Suprapubic skin (tissue), 4 donors: ENCODE measurements around the gene CAPZA1. TPM values are rescaled to one million over a fixed set of nuclear protein-coding genes. Genes with fewer than 3 reads are reported as not detected.

Experiments
- DNase-seq, 2 donors: peaks; one replicate each; pipeline ENCODE4 v3.0.0-alpha.2; 2019; ENCODE audit warnings: low spot score in 2 of 2
- H3K27ac ChIP-seq: fragments of 200-600 bp; sonication (generic); one replicate; pipeline ENCODE4 v1.5.1; 2019
- H3K27me3 ChIP-seq: fragments of 200-600 bp; sonication (generic); one replicate; pipeline ENCODE4 v1.5.1; 2019
- H3K36me3 ChIP-seq: fragments of 200-600 bp; sonication (generic); one replicate; pipeline ENCODE4 v1.5.1; 2019
- H3K4me1 ChIP-seq: fragments of 200-600 bp; sonication (generic); one replicate; pipeline ENCODE4 v1.5.1; 2019
- H3K4me3 ChIP-seq: fragments of 200-600 bp; sonication (generic); one replicate; pipeline ENCODE4 v1.5.1; 2019; ENCODE audit warnings: mild to moderate bottlenecking
- H3K9me3 ChIP-seq: fragments of 200-600 bp; sonication (generic); one replicate; pipeline ENCODE4 v1.5.1; 2019
- EP300 ChIP-seq: sonication (generic); formaldehyde crosslinking; IDR thresholded peaks from one replicate; pipeline ENCODE4 v1.6.1; 2017; ENCODE audit warnings: antibody characterized with exemption
- POLR2A ChIP-seq, 2 donors: fragments of 450-650 bp; IDR thresholded peaks; one replicate each; pipeline ENCODE4 v1.6.1; 2017; ENCODE audit warnings: antibody characterized with exemption in 2 of 2, mild to moderate bottlenecking in 2 of 2, moderate library complexity in 2 of 2
- POLR2AphosphoS5 ChIP-seq, 3 donors: sonication (generic); formaldehyde crosslinking; IDR thresholded peaks; one replicate each; pipeline ENCODE4 v1.6.1; 2017; ENCODE audit warnings: antibody characterized with exemption in 3 of 3
- WGBS: methylation state at CpG from one replicate; pipeline ENCODE4 v1.1.5; 2018; 5-methylcytosine and 5-hydroxymethylcytosine counted together
- total RNA-seq, 4 donors: library from RNA; depleted of rRNA; stranded (reverse); fragments of >200 nt; gene quantifications; one replicate each; pipeline ENCODE4 v1.1.0, GENCODE V29; 2016
- TF ChIP-seq, protein P1 (sequence below), 2 donors: fragments of 200-600 bp in 1 of 2; fragments of 450-650 bp in 1 of 2; sonication (generic) in 1 of 2; IDR thresholded peaks; one replicate each; pipeline ENCODE4 v1.5.1; 2016 to 2019; ENCODE audit warnings: antibody characterized with exemption in 2 of 2, mild to moderate bottlenecking in 1 of 2, moderate library complexity in 1 of 2

The CAPZA1 gene
- total RNA-seq, 4 donors from 2014 or later, result 134 to 218 (median 200) TPM

DNA sequence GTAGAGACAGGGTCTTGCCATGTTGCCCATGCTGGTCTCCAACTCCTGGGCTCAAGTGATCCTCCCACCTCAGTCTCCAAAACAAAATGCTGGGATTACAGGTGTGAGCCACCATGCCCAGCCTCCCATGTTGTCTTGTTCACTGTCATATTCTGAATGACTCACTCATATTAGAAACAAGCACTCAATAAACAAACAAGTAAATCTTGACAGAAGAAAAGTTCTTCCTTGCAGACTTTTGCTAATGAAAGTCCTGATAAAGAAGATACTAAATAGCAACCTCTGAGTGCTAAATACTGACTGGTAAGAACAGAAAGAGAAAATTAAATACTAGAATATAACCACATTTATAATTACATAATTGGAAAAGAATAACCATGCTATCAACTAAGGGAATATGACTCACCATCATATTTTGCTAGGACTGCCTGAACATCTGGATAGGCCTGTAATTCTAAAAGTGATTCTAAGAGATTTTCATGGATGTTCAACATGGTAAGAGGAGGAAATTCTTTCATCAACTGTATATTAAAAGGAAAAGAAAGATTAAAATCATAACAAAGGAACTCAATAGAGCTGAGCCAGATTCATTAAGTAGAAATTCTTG is 37.9 kb upstream of the CAPZA1 start:
- peaks cover 29% of the 10 kb centered on the region for H3K36me3 ChIP-seq
- no peak for DNase-seq

DNA sequence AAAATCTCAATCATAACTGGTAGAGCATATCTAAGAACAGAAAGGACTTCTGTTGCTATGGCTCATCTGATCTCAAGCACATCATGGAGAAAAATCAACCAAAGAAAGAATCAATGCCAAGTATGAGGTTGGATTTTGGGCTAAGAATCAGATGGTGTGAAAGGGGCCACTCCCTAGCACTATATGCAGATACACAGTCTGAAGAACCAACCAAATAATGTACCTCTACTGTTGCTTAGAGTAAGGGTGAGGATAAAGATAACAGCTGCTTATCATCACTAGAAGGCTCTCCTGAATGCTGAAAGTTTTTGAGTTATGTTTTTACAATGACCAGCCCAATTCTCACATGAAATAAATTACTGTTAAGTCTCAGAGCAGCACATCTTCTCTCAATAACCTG is 36.3 kb upstream of the CAPZA1 start:
- H3K9me3 ChIP-seq, result no peaks in the 10 kb centered on the region
- no peaks in the 10 kb centered on the region for H3K4me1 ChIP-seq
- H3K4me3 ChIP-seq, result no peak overlapping the region
- H3K27me3 ChIP-seq, result no peaks in the 10 kb centered on the region
- H3K27ac ChIP-seq, result no peak overlapping the region
- no peak for TF ChIP-seq POLR2A (IDR thresholded peaks at IDR 0.05)
- TF ChIP-seq EP300, result no peak
- no peak for TF ChIP-seq POLR2AphosphoS5 (IDR thresholded peaks at IDR 0.05)
- TF ChIP-seq, protein P1, sequence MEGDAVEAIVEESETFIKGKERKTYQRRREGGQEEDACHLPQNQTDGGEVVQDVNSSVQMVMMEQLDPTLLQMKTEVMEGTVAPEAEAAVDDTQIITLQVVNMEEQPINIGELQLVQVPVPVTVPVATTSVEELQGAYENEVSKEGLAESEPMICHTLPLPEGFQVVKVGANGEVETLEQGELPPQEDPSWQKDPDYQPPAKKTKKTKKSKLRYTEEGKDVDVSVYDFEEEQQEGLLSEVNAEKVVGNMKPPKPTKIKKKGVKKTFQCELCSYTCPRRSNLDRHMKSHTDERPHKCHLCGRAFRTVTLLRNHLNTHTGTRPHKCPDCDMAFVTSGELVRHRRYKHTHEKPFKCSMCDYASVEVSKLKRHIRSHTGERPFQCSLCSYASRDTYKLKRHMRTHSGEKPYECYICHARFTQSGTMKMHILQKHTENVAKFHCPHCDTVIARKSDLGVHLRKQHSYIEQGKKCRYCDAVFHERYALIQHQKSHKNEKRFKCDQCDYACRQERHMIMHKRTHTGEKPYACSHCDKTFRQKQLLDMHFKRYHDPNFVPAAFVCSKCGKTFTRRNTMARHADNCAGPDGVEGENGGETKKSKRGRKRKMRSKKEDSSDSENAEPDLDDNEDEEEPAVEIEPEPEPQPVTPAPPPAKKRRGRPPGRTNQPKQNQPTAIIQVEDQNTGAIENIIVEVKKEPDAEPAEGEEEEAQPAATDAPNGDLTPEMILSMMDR (IDR thresholded peaks at IDR 0.05), result no peak
- peaks cover 19% of the 10 kb centered on the region for H3K36me3 ChIP-seq
- no peak for DNase-seq

More for the DNA sequence above, 37.9 kb upstream of the CAPZA1 start:
- no peak for TF ChIP-seq POLR2A (IDR thresholded peaks at IDR 0.05)
- TF ChIP-seq, protein P1 (IDR thresholded peaks at IDR 0.05), result no peak
- no peak for TF ChIP-seq EP300
- TF ChIP-seq POLR2AphosphoS5 (IDR thresholded peaks at IDR 0.05), result no peak
- no peaks in the 10 kb centered on the region for H3K27me3 ChIP-seq
- H3K9me3 ChIP-seq, result no peaks in the 10 kb centered on the region
- peak overlapping the region; percentile 18 for H3K27ac ChIP-seq
- H3K4me3 ChIP-seq, result no peak overlapping the region
- no peaks in the 10 kb centered on the region for H3K4me1 ChIP-seq

DNA sequence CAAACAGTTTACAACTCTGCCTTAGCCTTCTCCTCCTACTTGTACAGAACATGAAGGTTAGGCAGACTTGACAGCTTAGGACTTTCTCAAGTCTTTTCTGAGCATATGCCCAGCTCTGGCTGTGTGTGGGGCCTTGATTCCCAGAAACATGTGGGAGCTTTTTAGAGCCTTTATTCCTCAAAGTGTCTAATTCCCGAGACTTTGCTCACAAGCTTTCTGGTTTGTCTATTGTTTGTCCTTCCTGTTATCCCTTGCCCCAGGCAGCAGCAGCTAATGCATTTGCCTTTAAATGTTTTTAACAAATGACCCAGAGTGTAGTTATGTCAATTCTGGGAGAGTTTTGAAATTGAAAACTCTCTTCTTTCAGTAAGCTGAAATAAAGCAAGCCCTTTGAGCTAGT is 29.9 kb upstream of the CAPZA1 start:
- H3K9me3 ChIP-seq, result peaks cover 6% of the 10 kb centered on the region
- TF ChIP-seq POLR2A (IDR thresholded peaks at IDR 0.05) (no peak), EP300 (no peak), POLR2AphosphoS5 (IDR thresholded peaks at IDR 0.05) (no peak)
- TF ChIP-seq, protein P1 (IDR thresholded peaks at IDR 0.05), result no peak
- no peaks in the 10 kb centered on the region for H3K27me3 ChIP-seq
- peaks cover 2% of the 10 kb centered on the region for H3K4me1 ChIP-seq
- no peak overlapping the region for H3K27ac ChIP-seq
- no peak for DNase-seq
- WGBS, result 95% methylated on average over 1 of the region's 1 CpG
- peaks cover 31% of the 10 kb centered on the region for H3K36me3 ChIP-seq
- H3K4me3 ChIP-seq, result no peak overlapping the region

DNA sequence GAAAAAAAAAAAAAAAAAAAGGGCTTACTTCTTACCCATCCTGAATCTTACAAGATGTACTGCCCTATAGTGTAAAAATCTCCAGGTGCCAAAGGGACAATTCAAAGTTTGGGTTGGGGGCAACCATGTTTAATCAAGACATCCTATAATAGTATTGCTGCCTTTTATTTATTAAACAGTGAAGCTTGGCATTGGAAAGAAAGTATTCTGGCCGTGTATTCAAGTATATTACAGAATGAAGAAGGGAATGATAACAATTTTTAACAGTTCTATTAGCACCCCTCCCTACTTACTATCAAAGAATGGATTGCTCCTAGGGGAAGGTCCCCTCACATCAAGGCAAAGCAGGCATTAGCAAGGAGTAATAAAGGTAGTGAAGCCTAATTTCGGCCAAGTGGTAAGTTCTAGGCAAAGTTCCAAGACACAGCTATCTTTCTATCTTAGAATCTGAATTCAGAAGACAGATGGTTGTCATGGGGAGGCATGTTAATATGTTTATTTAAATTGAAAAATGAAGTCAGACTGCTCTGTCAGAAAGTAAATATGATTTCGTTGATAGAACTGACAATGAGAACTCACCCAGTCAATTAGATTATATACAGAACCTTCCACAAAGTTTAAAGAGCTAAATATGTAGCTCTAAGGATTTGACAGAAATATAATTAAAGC is 25.3 kb upstream of the CAPZA1 start:
- Histone ChIP-seq H3K4me3 (no peak overlapping the region), H3K27ac (no peak overlapping the region), H3K4me1 (peaks cover 4% of the 10 kb centered on the region), H3K27me3 (no peaks in the 10 kb centered on the region), H3K36me3 (peaks cover 38% of the 10 kb centered on the region), H3K9me3 (peaks cover 5% of the 10 kb centered on the region)
- DNase-seq, result no peak
- 49% methylated on average over 3 of the region's 3 CpGs for WGBS
- TF ChIP-seq EP300 (no peak), POLR2AphosphoS5 (IDR thresholded peaks at IDR 0.05) (no peak), POLR2A (IDR thresholded peaks at IDR 0.05) (no peak)
- TF ChIP-seq, protein P1 (IDR thresholded peaks at IDR 0.05), result no peak

DNA sequence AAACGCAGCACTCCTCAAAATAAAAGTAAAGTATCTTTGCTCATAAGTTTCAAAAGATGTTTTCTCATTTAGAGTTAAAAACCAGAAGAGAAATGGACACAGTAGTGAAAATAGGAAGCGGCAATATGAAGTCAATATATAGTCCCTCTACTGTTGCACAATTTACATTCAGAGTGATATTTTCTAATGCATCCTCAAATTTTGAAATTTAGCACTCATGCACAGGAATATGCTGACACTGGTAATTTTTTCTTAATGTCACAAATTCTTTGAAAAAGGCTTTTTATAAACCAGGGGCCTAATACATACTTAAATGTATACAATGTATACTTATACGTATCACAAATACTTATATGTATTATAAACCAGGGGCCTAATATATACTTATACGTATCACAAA is 20.2 kb upstream of the CAPZA1 start:
- no peak for DNase-seq
- H3K4me3 ChIP-seq, result no peak overlapping the region
- peaks cover 51% of the 10 kb centered on the region for H3K36me3 ChIP-seq
- no peak overlapping the region for H3K27ac ChIP-seq
- no peaks in the 10 kb centered on the region for H3K27me3 ChIP-seq
- peaks cover 4% of the 10 kb centered on the region for H3K4me1 ChIP-seq
- H3K9me3 ChIP-seq, result no peaks in the 10 kb centered on the region
- TF ChIP-seq POLR2A (IDR thresholded peaks at IDR 0.05), result no peak
- TF ChIP-seq, protein P1 (IDR thresholded peaks at IDR 0.05), result no peak
- TF ChIP-seq POLR2AphosphoS5 (IDR thresholded peaks at IDR 0.05), result no peak
- no peak for TF ChIP-seq EP300
- 93% methylated on average over 4 of the region's 4 CpGs for WGBS
